Measurements from ENCODE around the gene TOM1L2. TPM values are rescaled to one million over a fixed set of nuclear protein-coding genes. Genes with fewer than 3 reads are reported as not detected.

Gene TOM1L2
- total and polyA plus RNA-seq, 8 donors = 13.3 to 154 (median 41.1) TPM

DNA sequence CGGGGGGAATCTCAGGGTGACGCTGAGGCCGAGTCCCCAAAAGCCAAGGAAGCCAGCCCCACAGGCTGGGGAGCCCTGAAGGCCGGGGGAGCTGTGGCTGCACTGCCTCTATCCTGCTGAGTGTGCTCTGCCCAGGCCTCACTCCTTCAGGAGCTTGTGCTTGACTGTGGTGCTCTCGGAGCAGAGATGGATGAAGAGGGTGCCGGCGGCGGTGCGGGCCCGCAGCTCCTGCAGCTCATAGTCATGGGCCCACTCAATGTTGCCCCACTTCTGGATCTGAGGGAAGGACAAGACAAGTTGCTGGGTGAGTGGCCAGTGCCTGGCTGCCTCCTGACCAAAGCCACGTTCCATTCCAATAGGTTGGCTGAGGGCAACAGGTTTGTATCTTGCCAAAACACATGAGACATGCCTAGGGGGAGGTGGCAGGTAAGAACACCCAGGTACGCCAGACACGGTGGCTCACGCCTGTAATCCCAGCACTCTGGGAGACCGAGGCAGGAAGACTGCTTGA lies 46.3 kb upstream of the TOM1L2 start:
- intact Hi-C loops (cut with DNase I; ENCODE audit: low total_unique reads) = no loop called here
- TF ChIP-seq POLR2A (IDR thresholded peaks at IDR 0.05) (no peak), POLR2AphosphoS5 (IDR thresholded peaks at IDR 0.05) (no peak), EP300 (IDR thresholded peaks at IDR 0.05) (no peak)
- TF ChIP-seq, protein P1, sequence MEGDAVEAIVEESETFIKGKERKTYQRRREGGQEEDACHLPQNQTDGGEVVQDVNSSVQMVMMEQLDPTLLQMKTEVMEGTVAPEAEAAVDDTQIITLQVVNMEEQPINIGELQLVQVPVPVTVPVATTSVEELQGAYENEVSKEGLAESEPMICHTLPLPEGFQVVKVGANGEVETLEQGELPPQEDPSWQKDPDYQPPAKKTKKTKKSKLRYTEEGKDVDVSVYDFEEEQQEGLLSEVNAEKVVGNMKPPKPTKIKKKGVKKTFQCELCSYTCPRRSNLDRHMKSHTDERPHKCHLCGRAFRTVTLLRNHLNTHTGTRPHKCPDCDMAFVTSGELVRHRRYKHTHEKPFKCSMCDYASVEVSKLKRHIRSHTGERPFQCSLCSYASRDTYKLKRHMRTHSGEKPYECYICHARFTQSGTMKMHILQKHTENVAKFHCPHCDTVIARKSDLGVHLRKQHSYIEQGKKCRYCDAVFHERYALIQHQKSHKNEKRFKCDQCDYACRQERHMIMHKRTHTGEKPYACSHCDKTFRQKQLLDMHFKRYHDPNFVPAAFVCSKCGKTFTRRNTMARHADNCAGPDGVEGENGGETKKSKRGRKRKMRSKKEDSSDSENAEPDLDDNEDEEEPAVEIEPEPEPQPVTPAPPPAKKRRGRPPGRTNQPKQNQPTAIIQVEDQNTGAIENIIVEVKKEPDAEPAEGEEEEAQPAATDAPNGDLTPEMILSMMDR (IDR thresholded peaks at IDR 0.05) = no peak
- 70 to 91% (median 80%) methylated on average over 14 to 15 of the region's 15 CpGs for WGBS, 5 donors
- Histone ChIP-seq H3K9me3 (no peaks in the 10 kb centered on the region), H3K4me3 (no peak overlapping the region), H3K4me1 (peaks cover 11 to 18% (median 15%) of the 10 kb centered on the region in 4 donors), H3K27me3 (no peaks in the 10 kb centered on the region), H3K36me3 (peaks cover 4 to 38% (median 35%) of the 10 kb centered on the region in 4 donors), H3K27ac (peak overlapping the region in 3 of 5 donors; percentile 6 to 39 (median 28))
- no peak for DNase-seq

GRCh38 chr17:18017958-18018357 lies 45.8 kb upstream of the TOM1L2 start:
- Histone ChIP-seq H3K4me3 (no peak overlapping the region), H3K27me3 (no peaks in the 10 kb centered on the region), H3K27ac (peak overlapping the region; percentile 6 to 82 (median 39)), H3K36me3 (peaks cover 4 to 34% (median 33%) of the 10 kb centered on the region in 4 donors), H3K9me3 (no peaks in the 10 kb centered on the region), H3K4me1 (peaks cover 11 to 18% (median 15%) of the 10 kb centered on the region in 4 donors)
- 24 to 52% (median 35%) methylated on average over 3 of the region's 3 CpGs for WGBS, 5 donors
- intact Hi-C loops (cut with DNase I; ENCODE audit: low total_unique reads) = no loop called here
- peak; percentile 35 to 36 for DNase-seq
- TF ChIP-seq, protein P1 (IDR thresholded peaks at IDR 0.05) = no peak
- TF ChIP-seq POLR2AphosphoS5 (IDR thresholded peaks at IDR 0.05) = peak in 2 of 3 donors; percentile 43 to 50

DNA sequence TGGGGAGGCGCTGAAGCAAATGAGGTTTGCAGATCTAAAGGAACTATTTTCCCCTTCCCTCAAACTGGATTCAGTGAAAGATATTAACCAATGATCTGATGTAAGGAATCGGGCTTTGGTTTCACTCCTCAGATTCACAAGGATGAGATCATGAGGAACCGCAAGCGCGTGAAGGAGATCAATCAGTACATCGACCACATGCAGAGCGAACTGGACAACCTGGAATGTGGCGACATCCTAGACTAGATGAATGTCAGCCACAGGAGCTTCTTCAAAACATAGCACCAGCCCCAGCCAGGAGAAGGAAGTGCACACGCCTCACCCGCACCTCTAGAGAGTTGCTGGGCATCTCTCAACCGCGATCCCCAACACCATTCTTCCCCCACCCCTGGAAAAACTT lies 44.2 kb upstream of the TOM1L2 start:
- Histone ChIP-seq H3K4me1 (peaks cover 11 to 18% (median 15%) of the 10 kb centered on the region in 4 donors), H3K4me3 (no peak overlapping the region), H3K27me3 (no peaks in the 10 kb centered on the region), H3K9me3 (no peaks in the 10 kb centered on the region), H3K27ac (no peak overlapping the region), H3K36me3 (peaks cover 0 to 35% (median 31%) of the 10 kb centered on the region in 4 donors)
- WGBS, 5 donors = 89 to 99% (median 96%) methylated on average over 12 of the region's 12 CpGs
- intact Hi-C loops (cut with DNase I; ENCODE audit: low total_unique reads) = no loop called here
- DNase-seq = no peak
- no peak for TF ChIP-seq EP300 (IDR thresholded peaks at IDR 0.05)
- no peak for TF ChIP-seq POLR2AphosphoS5 (IDR thresholded peaks at IDR 0.05)
- no peak for TF ChIP-seq POLR2A (IDR thresholded peaks at IDR 0.05)
- TF ChIP-seq, protein P1 (IDR thresholded peaks at IDR 0.05) = no peak

DNA sequence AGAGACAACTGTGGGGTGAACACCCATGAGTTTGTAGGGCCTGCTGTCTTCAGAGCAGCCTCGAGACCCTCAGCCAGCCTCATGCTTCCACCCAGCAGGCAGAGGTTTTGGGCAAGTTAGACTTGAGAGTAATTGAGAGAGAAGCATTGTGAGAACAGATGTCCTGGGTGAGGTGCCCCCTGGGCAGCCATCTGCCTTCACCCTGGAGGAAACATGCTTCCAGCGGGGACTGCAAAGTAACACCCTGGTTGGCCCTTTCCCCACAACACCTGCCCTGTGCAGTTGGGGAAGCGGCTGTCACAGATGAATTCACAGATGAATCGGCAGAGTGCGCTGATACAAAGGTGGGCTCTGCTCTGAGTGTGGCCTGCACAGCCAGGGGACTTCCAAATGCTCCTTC lies 43.4 kb upstream of the TOM1L2 start:
- no peak overlapping the region for H3K27ac ChIP-seq
- H3K9me3 ChIP-seq = no peaks in the 10 kb centered on the region
- H3K36me3 ChIP-seq = peaks cover 0 to 30% (median 28%) of the 10 kb centered on the region in 4 donors
- H3K4me3 ChIP-seq = no peak overlapping the region
- 91 to 100% (median 96%) methylated on average over 5 of the region's 5 CpGs for WGBS, 5 donors
- H3K27me3 ChIP-seq = no peaks in the 10 kb centered on the region
- intact Hi-C loops (cut with DNase I; ENCODE audit: low total_unique reads) = no loop called here
- peaks cover 11 to 18% (median 15%) of the 10 kb centered on the region in 4 donors for H3K4me1 ChIP-seq
- TF ChIP-seq EP300 (IDR thresholded peaks at IDR 0.05) (no peak), POLR2AphosphoS5 (IDR thresholded peaks at IDR 0.05) (no peak)
- TF ChIP-seq, protein P1 (IDR thresholded peaks at IDR 0.05) = no peak
- no peak for DNase-seq

Data from stomach (tissue), 9 donors.